ENCODE data around the gene ATG10. TPM values are rescaled to one million over a fixed set of nuclear protein-coding genes. Genes with fewer than 3 reads are reported as not detected.

The ATG10 gene
- total RNA-seq, 1 experiment from 2014 or later: 7.6 TPM

GRCh38 chr5:81961651-81962440, 10.0 kb upstream of the ATG10 start:
- H3K27me3 Mint-ChIP-seq (ENCODE audit: low read depth): no peaks in the 10 kb centered on the region

More at GRCh38 chr5:81961651-81962440, 10.0 kb upstream of the ATG10 start:
- no peak overlapping the region for H2BK15ac ChIP-seq (ENCODE audit: low read depth, low read length)
- H2BK120ac ChIP-seq (ENCODE audit: low read depth, low read length, poor library complexity, severe bottlenecking): no peak overlapping the region
- no peak overlapping the region for H2BK12ac ChIP-seq (ENCODE audit: insufficient read length, low read depth, low read length)
- H3K4me1 ChIP-seq (ENCODE audit: insufficient read depth, low read length): no peaks in the 10 kb centered on the region
- no peak overlapping the region for H4K5ac ChIP-seq (ENCODE audit: insufficient read length, low read depth, low read length)
- H2BK5ac ChIP-seq (ENCODE audit: insufficient read length, low read length): no peak overlapping the region
- no peaks in the 10 kb centered on the region for H3K27me3 ChIP-seq (ENCODE audit: insufficient read depth, low read length)
- H2AFZ ChIP-seq (ENCODE audit: low read length): no peak overlapping the region
- no peak overlapping the region for H3K18ac ChIP-seq (ENCODE audit: insufficient read length, low read depth, low read length)
- no peak overlapping the region for H3K4me3 Mint-ChIP-seq
- no peak overlapping the region for H3K9ac ChIP-seq (ENCODE audit: extremely low read depth, insufficient read length, low read length)
- peaks cover 5 to 6% of the 10 kb centered on the region in 2 experiments; a peak in 3 of 4 replicates for H3K4me1 Mint-ChIP-seq
- H3K9me3 ChIP-seq (ENCODE audit: control insufficient read depth, low read depth, low read length): no peaks in the 10 kb centered on the region
- no peak overlapping the region for H3K56ac ChIP-seq (ENCODE audit: insufficient read length, low read depth, low read length)
- H3T11ph ChIP-seq (ENCODE audit: low read length): no peak overlapping the region
- no peaks in the 10 kb centered on the region; a peak in 1 of 7 replicates for H3K36me3 Mint-ChIP-seq (ENCODE audit: insufficient read depth in 1 of 3, low read depth in 3 of 3)
- no peak overlapping the region for H3K27ac ChIP-seq (ENCODE audit: insufficient read length, low read depth, low read length)
- no peaks in the 10 kb centered on the region for H3K79me1 ChIP-seq (ENCODE audit: insufficient read depth, low read depth, low read length, poor library complexity, severe bottlenecking)
- H3K9me3 Mint-ChIP-seq: no peaks in the 10 kb centered on the region
- H4K20me1 ChIP-seq (ENCODE audit: control insufficient read depth, insufficient read depth, insufficient read length): no peaks in the 10 kb centered on the region
- H3K79me2 ChIP-seq (ENCODE audit: insufficient read depth, low read length): no peaks in the 10 kb centered on the region
- no CpG with 5 or more reads among the region's 9 CpGs for WGBS (ENCODE audit: extremely low coverage, insufficient read length, low lambda C conversion rate)
- no peaks in the 10 kb centered on the region for H3K23me2 ChIP-seq (ENCODE audit: insufficient read length, low read depth, low read length, poor library complexity, severe bottlenecking)
- no peak overlapping the region for H4K8ac ChIP-seq (replicated peaks; ENCODE audit: insufficient read length, low read depth, low read length)
- no peak overlapping the region for H3K14ac ChIP-seq (ENCODE audit: insufficient read depth, low read length)
- H3K4ac ChIP-seq (ENCODE audit: low read depth, low read length): no peak overlapping the region
- no peak overlapping the region for H4K91ac ChIP-seq (ENCODE audit: insufficient read length, low read depth, low read length)
- DNase-seq: no peak
- no peak overlapping the region for H3K4me2 ChIP-seq (ENCODE audit: insufficient read depth, insufficient read length, low read length)
- no peak for TF ChIP-seq CTCF (conservative IDR thresholded peaks at IDR 0.05)
- no peak overlapping the region for H2BK20ac ChIP-seq (ENCODE audit: low read depth, low read length, poor library complexity, severe bottlenecking)
- no peak overlapping the region for H3K27ac Mint-ChIP-seq
- no peak overlapping the region for H3K23ac ChIP-seq (ENCODE audit: insufficient read length, low read depth, low read length)
- H2AK5ac ChIP-seq (ENCODE audit: insufficient read length, low read length): no peak overlapping the region

Measured in H9 (cell line).